K562 (cell line): ENCODE results near the gene SLC44A5. TPM values are rescaled to one million over a fixed set of nuclear protein-coding genes. Genes with fewer than 3 reads are reported as not detected.

Source experiments
- BACH1 ChIP-seq: fragments of 200-800 bp; sonication (Bioruptor generic); IDR thresholded peaks from 2 replicates; pipeline ENCODE4 v1.6.1; 2016; ENCODE audit warnings: missing genetic modification characterization, missing compliant biosample characterization
- ETV1 ChIP-seq: fragments of 450-650 bp; conservative IDR thresholded peaks from 2 replicates; pipeline ENCODE4 v1.6.1; 2016; ENCODE audit warnings: missing genetic modification characterization, control low read depth, low read depth, missing compliant biosample characterization
- NR2F6 ChIP-seq: fragments of 450-650 bp; formaldehyde crosslinking; IDR thresholded peaks from 2 replicates; pipeline ENCODE4 v1.4.0; 2020; ENCODE audit warnings: mild to moderate bottlenecking
- PTBP1 ChIP-seq: fragments of 200-400 bp; formaldehyde crosslinking; IDR thresholded peaks from 2 replicates; pipeline ENCODE4 v1.6.1; 2017; ENCODE audit warnings: low read depth, low read length
- RHOXF2B ChIP-seq: fragments of 250-450 bp; sonication (Bioruptor Pico); conservative IDR thresholded peaks from 2 replicates; pipeline ENCODE4 v1.5.1; 2021
- SIX5 ChIP-seq, 2 experiments: IDR thresholded peaks; 2 replicates each; pipeline ENCODE4 v1.6.1; 2011; ENCODE audit warnings: low read length in 2 of 2, borderline replicate concordance in 1 of 2, low read depth in 1 of 2, mild to moderate bottlenecking in 1 of 2, moderate library complexity in 1 of 2; ENCODE audit not compliant: insufficient read depth in 1 of 2
- TFAM ChIP-seq: fragments of 250-450 bp; sonication (Bioruptor Pico); conservative IDR thresholded peaks from 2 replicates; pipeline ENCODE4 v1.5.0; 2021; ENCODE audit warnings: mild to moderate bottlenecking, moderate library complexity
- TRIM24 ChIP-seq, 2 experiments: fragments of 450-650 bp; IDR thresholded peaks; 2 replicates each; pipeline ENCODE4 v1.6.1; 2016
- ZNF263 ChIP-seq: sonication (generic); formaldehyde crosslinking; IDR thresholded peaks from 2 replicates; pipeline ENCODE4 v1.8.0; 2022; ENCODE audit warnings: mild to moderate bottlenecking, missing genetic modification reagents, borderline replicate concordance
- ZNF696 ChIP-seq: fragments of 250-450 bp; sonication (Bioruptor Pico); conservative IDR thresholded peaks from 2 replicates; pipeline ENCODE4 v1.4.0; 2020; ENCODE audit warnings: mild to moderate bottlenecking, moderate library complexity
- polyA plus RNA-seq, 8 experiments: library from polyadenylated mRNA; depleted of rRNA in 4 of 8; stranded (reverse) in 5 of 8; unstranded in 3 of 8; fragments of >200 nt; fragmentation: Nextera tagmentation in 2 of 8; fragmentation: Illumina TruSeq in 1 of 8; extraction: Ambion mirVana in 2 of 8; extraction: Trizol in 1 of 8; gene quantifications; 2 replicates each; pipeline versions ENCODE4 v1.2.1 to v1.2.3, GENCODE V29; 2011 to 2014; ENCODE audit warnings: inconsistent platforms in 1 of 8, missing spikeins in 1 of 8
- total RNA-seq, 7 experiments: library from RNA; depleted of rRNA in 6 of 7; stranded (reverse); fragments of >200 nt in 6 of 7; fragmentation: Illumina TruSeq in 2 of 7; extraction: Trizol in 2 of 7; gene quantifications; 2 replicates each; pipeline versions ENCODE4 v1.2.1 to v1.2.3, GENCODE V29; 2011 to 2021; ENCODE audit warnings: low replicate concordance in 1 of 7
- TF ChIP-seq, protein P1 (sequence below): sonication (generic); formaldehyde crosslinking; IDR thresholded peaks from 2 replicates; pipeline ENCODE4 v1.8.0; 2022; ENCODE audit warnings: mild to moderate bottlenecking, low read depth, missing genetic modification reagents
- TF ChIP-seq, protein P2 (sequence below): sonication (generic); IDR thresholded peaks from 2 replicates; pipeline ENCODE4 v1.6.1; 2016

Gene SLC44A5
- total and polyA plus RNA-seq, 9 of the 15 experiments (the other 6 are each of a cell fraction or from before 2014, with no cell fraction given): 1.2 to 10.1 (median 3.2) TPM

DNA sequence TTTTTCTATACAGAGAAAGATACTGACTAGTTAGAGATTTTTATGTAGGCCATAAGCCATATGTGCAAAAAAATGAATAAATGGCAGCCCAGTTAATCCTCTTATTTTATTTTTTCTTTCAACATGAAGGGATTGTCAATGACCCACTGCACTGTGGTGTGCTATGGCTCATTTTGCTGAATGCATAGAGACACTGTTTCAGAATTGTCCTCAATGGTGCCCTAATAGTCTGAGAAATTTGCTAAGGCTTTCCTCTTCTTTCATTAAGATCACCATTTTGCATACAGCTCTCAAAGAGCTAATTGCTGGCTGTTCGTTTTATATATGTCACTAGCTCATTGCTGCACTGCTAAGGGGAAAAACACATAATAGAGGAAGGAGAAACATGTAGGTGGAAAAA lies 189.5 kb downstream of the SLC44A5 start (continued):
- no peak for TF ChIP-seq PTBP1
- no peak for TF ChIP-seq TRIM24 (IDR thresholded peaks at IDR 0.05)
- no peak for TF ChIP-seq ZNF696 (CRISPR knock-in tag)
- TF ChIP-seq ZNF263 (CRISPR knock-in tag): no peak
- no peak for TF ChIP-seq BACH1 (tag)
- TF ChIP-seq ETV1 (tag): no peak
- TF ChIP-seq, protein P1, sequence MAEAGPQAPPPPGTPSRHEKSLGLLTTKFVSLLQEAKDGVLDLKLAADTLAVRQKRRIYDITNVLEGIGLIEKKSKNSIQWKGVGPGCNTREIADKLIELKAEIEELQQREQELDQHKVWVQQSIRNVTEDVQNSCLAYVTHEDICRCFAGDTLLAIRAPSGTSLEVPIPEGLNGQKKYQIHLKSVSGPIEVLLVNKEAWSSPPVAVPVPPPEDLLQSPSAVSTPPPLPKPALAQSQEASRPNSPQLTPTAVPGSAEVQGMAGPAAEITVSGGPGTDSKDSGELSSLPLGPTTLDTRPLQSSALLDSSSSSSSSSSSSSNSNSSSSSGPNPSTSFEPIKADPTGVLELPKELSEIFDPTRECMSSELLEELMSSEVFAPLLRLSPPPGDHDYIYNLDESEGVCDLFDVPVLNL (CRISPR knock-in tag): no peak
- TF ChIP-seq NR2F6 (CRISPR knock-in tag): no peak
- TF ChIP-seq SIX5 (IDR thresholded peaks at IDR 0.05; ENCODE audit: borderline replicate concordance in 1 of 2, insufficient read depth in 1 of 2, low read depth in 1 of 2, low read length in 2 of 2): no peak
- TF ChIP-seq, protein P2, sequence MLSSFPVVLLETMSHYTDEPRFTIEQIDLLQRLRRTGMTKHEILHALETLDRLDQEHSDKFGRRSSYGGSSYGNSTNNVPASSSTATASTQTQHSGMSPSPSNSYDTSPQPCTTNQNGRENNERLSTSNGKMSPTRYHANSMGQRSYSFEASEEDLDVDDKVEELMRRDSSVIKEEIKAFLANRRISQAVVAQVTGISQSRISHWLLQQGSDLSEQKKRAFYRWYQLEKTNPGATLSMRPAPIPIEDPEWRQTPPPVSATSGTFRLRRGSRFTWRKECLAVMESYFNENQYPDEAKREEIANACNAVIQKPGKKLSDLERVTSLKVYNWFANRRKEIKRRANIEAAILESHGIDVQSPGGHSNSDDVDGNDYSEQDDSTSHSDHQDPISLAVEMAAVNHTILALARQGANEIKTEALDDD: no peak
- TF ChIP-seq TFAM (CRISPR knock-in tag): no peak
- no peak for TF ChIP-seq RHOXF2B (CRISPR knock-in tag)
- TF ChIP-seq, all 486 proteins: peak for 0
